Activated T-cell treated with anti-CD3 and anti-CD28 coated beads, Interleukin-2, amount 50 U/mL, for 72 hours (primary cell): ENCODE results near the gene NEURL1B. TPM values are rescaled to one million over a fixed set of nuclear protein-coding genes. Genes with fewer than 3 reads are reported as not detected.

Source experiments
- ATAC-seq, 2 donors: fragments of 150-1000 bp; cut with Tn5 transposase; replicated peaks in 1 of 2; 2 replicates each; pipeline ENCODE4 v1.10.0; 2021; ENCODE audit warnings: moderate library complexity in 2 of 2, mild to moderate bottlenecking in 1 of 2
- DNase-seq, 2 donors: peaks; one replicate each; pipeline ENCODE4 v3.0.0; 2021 to 2022; ENCODE audit warnings: mixed read lengths in 1 of 2
- H3K27ac Mint-ChIP-seq: one replicate; pipeline ENCODE4 v1.8.0; 2022; ENCODE audit warnings: mild to moderate bottlenecking, moderate library complexity, mixed read lengths
- H3K27me3 Mint-ChIP-seq: one replicate; pipeline ENCODE4 v1.8.0; 2022; ENCODE audit warnings: low read depth, mixed read lengths
- H3K36me3 Mint-ChIP-seq, 2 donors: one replicate each; pipeline ENCODE4 v1.8.0; 2022; ENCODE audit warnings: mixed read lengths in 2 of 2, mild to moderate bottlenecking in 1 of 2; ENCODE audit not compliant: insufficient read depth in 2 of 2
- H3K4me1 Mint-ChIP-seq: one replicate; pipeline ENCODE4 v1.8.0; 2022; ENCODE audit warnings: low read depth, mixed read lengths
- H3K4me3 Mint-ChIP-seq, 2 donors: one replicate each; pipeline ENCODE4 v1.8.0; 2022; ENCODE audit warnings: mild to moderate bottlenecking in 2 of 2, mixed read lengths in 2 of 2, moderate library complexity in 2 of 2
- H3K9me3 Mint-ChIP-seq, 2 donors: one replicate each; pipeline ENCODE4 v1.8.0; 2022; ENCODE audit warnings: mixed read lengths in 2 of 2
- total RNA-seq, 2 donors: library from RNA; stranded (reverse); gene quantifications; one replicate each; pipeline ENCODE4 v1.2.3, GENCODE V29; 2022

NEURL1B gene
- total RNA-seq, 2 donors from 2014 or later: 0.29 to 0.63 TPM

GRCh38 chr5:172720655-172721054 is 79.6 kb downstream of the NEURL1B start:
- no peak for DNase-seq
- H3K4me3 Mint-ChIP-seq: no peak overlapping the region
- no peaks in the 10 kb centered on the region for H3K27me3 Mint-ChIP-seq
- peaks cover 13% of the 10 kb centered on the region for H3K4me1 Mint-ChIP-seq
- no peak for ATAC-seq
- H3K27ac Mint-ChIP-seq: no peak overlapping the region
- H3K36me3 Mint-ChIP-seq: no peaks in the 10 kb centered on the region
- H3K9me3 Mint-ChIP-seq: no peaks in the 10 kb centered on the region

- Mint-ChIP-seq H3K4me3 (peak overlapping the region in 1 of 2 donors; percentile 28), H3K9me3 (no peaks in the 10 kb centered on the region)
Observed at GRCh38 chr5:172721455-172722326, 80.6 kb downstream of the NEURL1B start.

GRCh38 chr5:172722327-172722815 is 81.3 kb downstream of the NEURL1B start:
- H3K4me3 Mint-ChIP-seq: peak overlapping the region; percentile 4 to 28
- DNase-seq (no peak), ATAC-seq (peak in 1 of 2 donors; percentile 70)
- no peaks in the 10 kb centered on the region for H3K27me3 Mint-ChIP-seq
- no peaks in the 10 kb centered on the region for H3K36me3 Mint-ChIP-seq
- no peak overlapping the region for H3K27ac Mint-ChIP-seq
- H3K4me1 Mint-ChIP-seq: peaks cover 6% of the 10 kb centered on the region
- no peaks in the 10 kb centered on the region for H3K9me3 Mint-ChIP-seq

More at GRCh38 chr5:172721455-172722326, 80.6 kb downstream of the NEURL1B start:
- no peak overlapping the region for H3K27ac Mint-ChIP-seq
- ATAC-seq: peak in 1 of 2 donors; percentile 17
- H3K27me3 Mint-ChIP-seq: no peaks in the 10 kb centered on the region
- no peak for DNase-seq
- H3K36me3 Mint-ChIP-seq: no peaks in the 10 kb centered on the region
- H3K4me1 Mint-ChIP-seq: peaks cover 12% of the 10 kb centered on the region

- H3K36me3 Mint-ChIP-seq: no peaks in the 10 kb centered on the region
- ATAC-seq: no peak
- H3K9me3 Mint-ChIP-seq: no peaks in the 10 kb centered on the region
Observed at GRCh38 chr5:172723508-172723907, 82.4 kb downstream of the NEURL1B start.

GRCh38 chr5:172724242-172725183 is 83.5 kb downstream of the NEURL1B start:
- no peaks in the 10 kb centered on the region for H3K27me3 Mint-ChIP-seq
- no peak for DNase-seq
- no peak for ATAC-seq
- no peak overlapping the region for H3K27ac Mint-ChIP-seq
- H3K36me3 Mint-ChIP-seq: no peaks in the 10 kb centered on the region
- no peak overlapping the region for H3K4me3 Mint-ChIP-seq
- H3K9me3 Mint-ChIP-seq: no peaks in the 10 kb centered on the region
- H3K4me1 Mint-ChIP-seq: peaks cover 6% of the 10 kb centered on the region

More at GRCh38 chr5:172723508-172723907, 82.4 kb downstream of the NEURL1B start:
- no peak overlapping the region for H3K27ac Mint-ChIP-seq
- DNase-seq: no peak
- peaks cover 6% of the 10 kb centered on the region for H3K4me1 Mint-ChIP-seq
- no peaks in the 10 kb centered on the region for H3K27me3 Mint-ChIP-seq
- no peak overlapping the region for H3K4me3 Mint-ChIP-seq

- H3K27ac Mint-ChIP-seq: no peak overlapping the region
- DNase-seq: no peak
Observed at GRCh38 chr5:172725273-172725672, 84.2 kb downstream of the NEURL1B start.

GRCh38 chr5:172725785-172726184 is 84.7 kb downstream of the NEURL1B start:
- Mint-ChIP-seq H3K27ac (no peak overlapping the region), H3K4me1 (peaks cover 6% of the 10 kb centered on the region), H3K27me3 (no peaks in the 10 kb centered on the region), H3K9me3 (no peaks in the 10 kb centered on the region), H3K4me3 (no peak overlapping the region), H3K36me3 (no peaks in the 10 kb centered on the region)
- ATAC-seq: no peak
- no peak for DNase-seq

More at GRCh38 chr5:172725273-172725672, 84.2 kb downstream of the NEURL1B start:
- Mint-ChIP-seq H3K36me3 (no peaks in the 10 kb centered on the region), H3K27me3 (no peaks in the 10 kb centered on the region), H3K4me3 (no peak overlapping the region), H3K9me3 (no peaks in the 10 kb centered on the region), H3K4me1 (peaks cover 6% of the 10 kb centered on the region)
- ATAC-seq: no peak

- no peaks in the 10 kb centered on the region for H3K36me3 Mint-ChIP-seq
Observed at GRCh38 chr5:172726966-172727365, 85.9 kb downstream of the NEURL1B start.

GRCh38 chr5:172727551-172727950 is 86.5 kb downstream of the NEURL1B start:
- no peak for ATAC-seq
- Mint-ChIP-seq H3K4me3 (no peak overlapping the region), H3K27me3 (no peaks in the 10 kb centered on the region), H3K9me3 (no peaks in the 10 kb centered on the region), H3K36me3 (no peaks in the 10 kb centered on the region), H3K27ac (no peak overlapping the region), H3K4me1 (no peaks in the 10 kb centered on the region)
- no peak for DNase-seq

More at GRCh38 chr5:172726966-172727365, 85.9 kb downstream of the NEURL1B start:
- no peak for ATAC-seq
- Mint-ChIP-seq H3K27ac (no peak overlapping the region), H3K4me3 (no peak overlapping the region), H3K27me3 (no peaks in the 10 kb centered on the region), H3K4me1 (no peaks in the 10 kb centered on the region), H3K9me3 (no peaks in the 10 kb centered on the region)
- no peak for DNase-seq

- H3K27ac Mint-ChIP-seq: no peak overlapping the region
- ATAC-seq (no peak), DNase-seq (no peak)
- no peak overlapping the region for H3K4me3 Mint-ChIP-seq
- H3K36me3 Mint-ChIP-seq: no peaks in the 10 kb centered on the region
- H3K9me3 Mint-ChIP-seq: no peaks in the 10 kb centered on the region
- H3K4me1 Mint-ChIP-seq: no peaks in the 10 kb centered on the region
- no peaks in the 10 kb centered on the region for H3K27me3 Mint-ChIP-seq
Observed at GRCh38 chr5:172728481-172729241, 87.6 kb downstream of the NEURL1B start.

- no peaks in the 10 kb centered on the region for H3K4me1 Mint-ChIP-seq
- H3K4me3 Mint-ChIP-seq: no peak overlapping the region
- DNase-seq: no peak
- no peaks in the 10 kb centered on the region for H3K27me3 Mint-ChIP-seq
- no peaks in the 10 kb centered on the region for H3K9me3 Mint-ChIP-seq
- no peaks in the 10 kb centered on the region for H3K36me3 Mint-ChIP-seq
- no peak for ATAC-seq
- no peak overlapping the region for H3K27ac Mint-ChIP-seq
Observed at GRCh38 chr5:172729588-172729987, 88.5 kb downstream of the NEURL1B start.

GRCh38 chr5:172730222-172730621 is 89.2 kb downstream of the NEURL1B start:
- Mint-ChIP-seq H3K4me3 (no peak overlapping the region), H3K9me3 (no peaks in the 10 kb centered on the region), H3K27me3 (no peaks in the 10 kb centered on the region)

More at GRCh38 chr5:172730222-172730621, 89.2 kb downstream of the NEURL1B start:
- Mint-ChIP-seq H3K36me3 (no peaks in the 10 kb centered on the region), H3K27ac (no peak overlapping the region), H3K4me1 (no peaks in the 10 kb centered on the region)
- ATAC-seq (no peak), DNase-seq (no peak)
